Stomach (tissue), 4 donors: Measurements from ENCODE around the gene CUX1.

Experiments
- CTCF ChIP-seq, 7 experiments: fragments of 450-650 bp in 4 of 7; fragments of 200-600 bp in 3 of 7; sonication (generic) in 3 of 7; IDR thresholded peaks; one replicate each; pipeline ENCODE4 v1.5.1; 2016 to 2019; ENCODE audit warnings: antibody characterized with exemption in 7 of 7, control low read depth in 2 of 7, mild to moderate bottlenecking in 1 of 7
- EP300 ChIP-seq: sonication (generic); formaldehyde crosslinking; IDR thresholded peaks from one replicate; pipeline ENCODE4 v1.6.1; 2017; ENCODE audit warnings: antibody characterized with exemption
- POLR2A ChIP-seq, 4 donors: fragments of 450-650 bp; IDR thresholded peaks; one replicate each; pipeline ENCODE4 v1.6.1; 2016; ENCODE audit warnings: antibody characterized with exemption in 4 of 4, control low read depth in 2 of 4, mild to moderate bottlenecking in 1 of 4, moderate library complexity in 1 of 4
- POLR2AphosphoS5 ChIP-seq, 3 donors: sonication (generic); formaldehyde crosslinking; IDR thresholded peaks; one replicate each; pipeline ENCODE4 v1.6.1; 2016; ENCODE audit warnings: antibody characterized with exemption in 3 of 3

DNA sequence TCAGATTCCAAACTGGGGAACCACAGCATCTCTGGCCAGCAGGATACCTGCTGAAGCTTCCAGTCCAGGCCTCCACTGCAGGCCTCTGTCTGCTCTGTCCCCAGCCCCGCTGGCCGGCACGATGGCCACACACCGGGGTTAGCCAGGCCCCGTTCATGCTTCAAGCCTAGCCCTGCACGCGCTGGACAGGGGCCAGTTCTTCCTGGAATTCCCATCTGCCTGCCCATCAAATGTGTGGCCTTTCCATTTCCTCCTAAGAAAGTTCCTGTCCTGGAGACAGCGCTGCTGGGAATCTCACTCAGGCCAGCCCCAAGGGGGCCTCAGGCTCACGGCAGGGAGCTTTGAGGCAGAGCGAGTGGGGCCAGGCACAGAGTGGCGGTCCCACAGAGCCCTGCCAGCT is 487.2 kb downstream of the CUX1 start:
- no peak for TF ChIP-seq CTCF (IDR thresholded peaks at IDR 0.05)
- TF ChIP-seq POLR2A (IDR thresholded peaks at IDR 0.05) = no peak
- no peak for TF ChIP-seq EP300
- TF ChIP-seq POLR2AphosphoS5 (IDR thresholded peaks at IDR 0.05) = no peak
